H9 (cell line): ENCODE data around the gene KCNMA1. TPM values are rescaled to one million over a fixed set of nuclear protein-coding genes. Genes with fewer than 3 reads are reported as not detected.

Source experiments
- DNase-seq: peaks from one replicate; pipeline ENCODE4 v3.0.0-alpha.2; 2017
- H2AFZ ChIP-seq: one replicate; pipeline ENCODE4 v1.6.1; 2013; ENCODE audit warnings: mild to moderate bottlenecking, low read length, control low read depth, moderate library complexity
- H2AK5ac ChIP-seq: 2 replicates; pipeline ENCODE4 v1.6.1; 2013; ENCODE audit warnings: low read length, control low read depth, mixed read lengths; ENCODE audit not compliant: insufficient read length
- H2BK120ac ChIP-seq: one replicate; pipeline ENCODE4 v1.6.1; 2013; ENCODE audit warnings: low read depth, mild to moderate bottlenecking, low read length, control low read depth, inconsistent platforms; ENCODE audit not compliant: poor library complexity, severe bottlenecking
- H2BK12ac ChIP-seq: 2 replicates; pipeline ENCODE4 v1.6.1; 2013; ENCODE audit warnings: low read length, control low read depth, mixed read lengths, low read depth; ENCODE audit not compliant: insufficient read length
- H2BK15ac ChIP-seq: 2 replicates; pipeline ENCODE4 v1.6.1; 2013; ENCODE audit warnings: low read depth, low read length, control low read depth
- H2BK20ac ChIP-seq: one replicate; pipeline ENCODE4 v1.6.1; 2013; ENCODE audit warnings: low read depth, mild to moderate bottlenecking, low read length, control low read depth, inconsistent platforms; ENCODE audit not compliant: poor library complexity, severe bottlenecking
- H2BK5ac ChIP-seq: 2 replicates; pipeline ENCODE4 v1.6.1; 2013; ENCODE audit warnings: low read length, control low read depth, mixed read lengths; ENCODE audit not compliant: insufficient read length
- H3K14ac ChIP-seq: 2 replicates; pipeline ENCODE4 v1.6.1; 2013; ENCODE audit warnings: low read length, control low read depth; ENCODE audit not compliant: insufficient read depth
- H3K18ac ChIP-seq: 2 replicates; pipeline ENCODE4 v1.6.1; 2013; ENCODE audit warnings: low read depth, mild to moderate bottlenecking, mixed read lengths, low read length, control low read depth; ENCODE audit not compliant: insufficient read length
- H3K23ac ChIP-seq: 2 replicates; pipeline ENCODE4 v1.6.1; 2013; ENCODE audit warnings: low read length, control low read depth, mixed read lengths, low read depth; ENCODE audit not compliant: insufficient read length
- H3K23me2 ChIP-seq: 2 replicates; pipeline ENCODE4 v1.6.1; 2013; ENCODE audit warnings: low read depth, mild to moderate bottlenecking, mixed read lengths, low read length, control low read depth; ENCODE audit not compliant: insufficient read length, poor library complexity, severe bottlenecking
- H3K27ac ChIP-seq: 2 replicates; pipeline ENCODE4 v1.5.1; 2013; ENCODE audit warnings: low read length, control low read depth, mixed read lengths, low read depth; ENCODE audit not compliant: insufficient read length
- H3K27me3 ChIP-seq: 2 replicates; pipeline ENCODE4 v1.6.1; 2013; ENCODE audit warnings: low read length, control low read depth, inconsistent platforms; ENCODE audit not compliant: insufficient read depth
- H3K4ac ChIP-seq: 2 replicates; pipeline ENCODE4 v1.6.1; 2013; ENCODE audit warnings: low read depth, mild to moderate bottlenecking, control low read depth, inconsistent platforms, low read length, moderate library complexity
- H3K4me1 ChIP-seq: 2 replicates; pipeline ENCODE4 v1.6.1; 2013; ENCODE audit warnings: low read length, control low read depth, inconsistent platforms; ENCODE audit not compliant: insufficient read depth
- H3K4me2 ChIP-seq: 2 replicates; pipeline ENCODE4 v1.6.1; 2013; ENCODE audit warnings: low read length, control low read depth, mixed read lengths; ENCODE audit not compliant: insufficient read length, insufficient read depth
- H3K56ac ChIP-seq: 2 replicates; pipeline ENCODE4 v1.6.1; 2013; ENCODE audit warnings: low read depth, mild to moderate bottlenecking, mixed read lengths, low read length, control low read depth; ENCODE audit not compliant: insufficient read length
- H3K79me1 ChIP-seq: 2 replicates; pipeline ENCODE4 v1.6.1; 2013; ENCODE audit warnings: low read depth, mild to moderate bottlenecking, moderate library complexity, low read length, control low read depth, inconsistent platforms; ENCODE audit not compliant: insufficient read depth, poor library complexity, severe bottlenecking
- H3K79me2 ChIP-seq: 2 replicates; pipeline ENCODE4 v1.6.1; 2013; ENCODE audit warnings: low read length, control low read depth, inconsistent platforms; ENCODE audit not compliant: insufficient read depth
- H3K9ac ChIP-seq: 2 replicates; pipeline ENCODE4 v1.6.1; 2013; ENCODE audit warnings: low read length, control low read depth, mixed read lengths; ENCODE audit not compliant: insufficient read length; ENCODE audit errors: extremely low read depth
- H3K9me3 ChIP-seq: one replicate; pipeline ENCODE4 v1.6.1; 2013; ENCODE audit warnings: low read depth, low read length, inconsistent platforms; ENCODE audit not compliant: control insufficient read depth
- H3T11ph ChIP-seq: one replicate; pipeline ENCODE4 v1.6.1; 2013; ENCODE audit warnings: mild to moderate bottlenecking, low read length, control low read depth, inconsistent platforms
- H4K20me1 ChIP-seq: one replicate; pipeline ENCODE4 v1.6.1; 2013; ENCODE audit not compliant: control insufficient read depth, insufficient read length, insufficient read depth
- H4K5ac ChIP-seq: 2 replicates; pipeline ENCODE4 v1.6.1; 2013; ENCODE audit warnings: low read depth, mild to moderate bottlenecking, mixed read lengths, low read length, control low read depth; ENCODE audit not compliant: insufficient read length
- H4K8ac ChIP-seq: replicated peaks from 2 replicates; pipeline ENCODE4 v1.6.1; 2013; ENCODE audit warnings: low read length, control low read depth, mixed read lengths, low read depth; ENCODE audit not compliant: insufficient read length
- H4K91ac ChIP-seq: 2 replicates; pipeline ENCODE4 v1.6.1; 2013; ENCODE audit warnings: low read depth, mild to moderate bottlenecking, moderate library complexity, mixed read lengths, low read length, control low read depth; ENCODE audit not compliant: insufficient read length
- H3K27ac Mint-ChIP-seq, 3 experiments: 2 replicates in 2 of 3; 3 replicates in 1 of 3; pipeline ENCODE4 v1.8.0; 2020 to 2021; ENCODE audit warnings: mixed read lengths in 3 of 3, mild to moderate bottlenecking in 1 of 3, moderate library complexity in 1 of 3
- H3K27me3 Mint-ChIP-seq: 2 replicates; pipeline ENCODE4 v1.8.0; 2021; ENCODE audit warnings: low read depth, mild to moderate bottlenecking, moderate library complexity, mixed read lengths
- H3K36me3 Mint-ChIP-seq, 3 experiments: 2 replicates in 2 of 3; 3 replicates in 1 of 3; pipeline ENCODE4 v1.8.0; 2020 to 2021; ENCODE audit warnings: low read depth in 3 of 3, mixed read lengths in 3 of 3; ENCODE audit not compliant: insufficient read depth in 1 of 3
- H3K4me1 Mint-ChIP-seq, 2 experiments: 2 replicates each; pipeline ENCODE4 v1.8.0; 2020; ENCODE audit warnings: mixed read lengths in 2 of 2
- H3K4me3 Mint-ChIP-seq, 2 experiments: 2 replicates in 1 of 2; 3 replicates in 1 of 2; pipeline ENCODE4 v1.8.0; 2020 to 2021; ENCODE audit warnings: mild to moderate bottlenecking in 2 of 2, mixed read lengths in 2 of 2, moderate library complexity in 1 of 2
- H3K9me3 Mint-ChIP-seq, 2 experiments: 2 replicates in 1 of 2; 3 replicates in 1 of 2; pipeline ENCODE4 v1.8.0; 2020; ENCODE audit warnings: mild to moderate bottlenecking in 2 of 2, mixed read lengths in 2 of 2, moderate library complexity in 1 of 2
- CTCF ChIP-seq: fragments of 200-600 bp; sonication (generic); conservative IDR thresholded peaks from 3 replicates; pipeline ENCODE4 v1.8.0; 2021; ENCODE audit warnings: antibody characterized with exemption, mild to moderate bottlenecking
- WGBS: extraction: QIAGEN DNeasy Blood & Tissue Kit; methylation state at CpG from one replicate; pipeline ENCODE4 v1.1.7; 2013; ENCODE audit warnings: missing lambda C conversion rate, low lambda C conversion rate, mixed read lengths; ENCODE audit not compliant: insufficient read length; ENCODE audit errors: extremely low coverage; 5-methylcytosine and 5-hydroxymethylcytosine counted together
- total RNA-seq: library from RNA; stranded (reverse); gene quantifications from 2 replicates; pipeline ENCODE4 v1.2.1, GENCODE V29; 2021

The KCNMA1 gene
- total RNA-seq, 1 experiment from 2014 or later = 2.0 TPM

GRCh38 chr10:77419979-77420378 lies 217.6 kb downstream of the KCNMA1 start:
- no peak for DNase-seq
- no peak overlapping the region for H2BK20ac ChIP-seq
- H3K79me2 ChIP-seq = no peaks in the 10 kb centered on the region
- H3K23me2 ChIP-seq = no peaks in the 10 kb centered on the region
- no peak overlapping the region for H3K4ac ChIP-seq
- no peak overlapping the region for H3K27ac ChIP-seq
- H3K27me3 ChIP-seq = no peaks in the 10 kb centered on the region
- Mint-ChIP-seq H3K27ac (no peak overlapping the region), H3K4me3 (no peak overlapping the region), H3K9me3 (no peaks in the 10 kb centered on the region), H3K4me1 (no peaks in the 10 kb centered on the region), H3K36me3 (no peaks in the 10 kb centered on the region), H3K27me3 (peaks cover 5% of the 10 kb centered on the region; the same call in 1 of the 2 replicates)
- no peak overlapping the region for H2BK12ac ChIP-seq
- H2AFZ ChIP-seq = no peak overlapping the region
- no peak overlapping the region for H2AK5ac ChIP-seq
- H2BK15ac ChIP-seq = no peak overlapping the region
- no peaks in the 10 kb centered on the region for H4K20me1 ChIP-seq
- H3K79me1 ChIP-seq = no peaks in the 10 kb centered on the region
- H3K23ac ChIP-seq = no peak overlapping the region
- no peaks in the 10 kb centered on the region for H3K9me3 ChIP-seq
- no peak overlapping the region for H2BK5ac ChIP-seq
- H3K14ac ChIP-seq = no peak overlapping the region
- no peak overlapping the region for H3K56ac ChIP-seq
- H3K4me2 ChIP-seq = no peak overlapping the region
- no peaks in the 10 kb centered on the region for H3K4me1 ChIP-seq
- H4K8ac ChIP-seq = no peak overlapping the region
- H2BK120ac ChIP-seq = no peak overlapping the region
- no peak for TF ChIP-seq CTCF
- no CpG with 5 or more reads among the region's 2 CpGs for WGBS
- no peak overlapping the region for H3T11ph ChIP-seq
- no peak overlapping the region for H4K5ac ChIP-seq
- H3K18ac ChIP-seq = no peak overlapping the region
- H3K9ac ChIP-seq = no peak overlapping the region
- H4K91ac ChIP-seq = no peak overlapping the region
